Measurements from ENCODE around the gene PRKX.
"Not testable (repeated sequence)": the region's sequence is repeated elsewhere in the genome, so short reads cannot be mapped to it uniquely, and the experiment has no call there.

Gene PRKX

GRCh38 chrX:3563451-3563850, 150.0 kb downstream of the PRKX start:
- DNase-seq: no peak

- DNase-seq: not testable (repeated sequence)
These were observed 153.4 kb downstream of the PRKX start for GRCh38 chrX:3560010-3560409.
